HepG2 (cell line): ENCODE results near the gene RASD1.

ENCODE experiments used
- ATF3 ChIP-seq: sonication (generic); formaldehyde crosslinking; IDR thresholded peaks from 2 replicates; pipeline ENCODE4 v1.4.0; 2020; ENCODE audit warnings: missing genetic modification reagents
- DNMT3B ChIP-seq: conservative IDR thresholded peaks from 2 replicates; pipeline ENCODE4 v1.6.1; 2016; ENCODE audit warnings: missing biosample characterization, control low read depth
- E2F1 ChIP-seq: sonication (generic); formaldehyde crosslinking; IDR thresholded peaks from 2 replicates; pipeline ENCODE4 v1.5.0; 2020; ENCODE audit warnings: missing genetic modification reagents
- ETV6 ChIP-seq: sonication (generic); formaldehyde crosslinking; conservative IDR thresholded peaks from 2 replicates; pipeline ENCODE4 v1.4.0; 2020; ENCODE audit warnings: missing genetic modification reagents
- GABPA ChIP-seq, 2 experiments: IDR thresholded peaks; 2 replicates each; pipeline ENCODE4 v1.6.1; 2011 to 2016; ENCODE audit warnings: low read depth in 2 of 2, low read length in 1 of 2, missing biosample characterization in 1 of 2, missing genetic modification characterization in 1 of 2
- HOXA3 ChIP-seq: sonication (generic); formaldehyde crosslinking; IDR thresholded peaks from 2 replicates; pipeline ENCODE4 v1.5.0; 2020; ENCODE audit warnings: missing genetic modification reagents
- TAF1 ChIP-seq: sonication (generic); formaldehyde crosslinking; IDR thresholded peaks from 2 replicates; pipeline ENCODE4 v1.4.0; 2020; ENCODE audit warnings: missing genetic modification reagents
- YY1 ChIP-seq: IDR thresholded peaks from 2 replicates; pipeline ENCODE4 v1.6.1; 2011; ENCODE audit warnings: low read length, low read depth, moderate library complexity, mild to moderate bottlenecking; ENCODE audit not compliant: insufficient read depth, insufficient replicate concordance
- ZSCAN12 ChIP-seq: sonication (generic); formaldehyde crosslinking; IDR thresholded peaks from 2 replicates; pipeline ENCODE4 v1.9.0; 2021; ENCODE audit warnings: mild to moderate bottlenecking, missing genetic modification reagents

GRCh38 chr17:17518951-17519350, 22.8 kb upstream of the RASD1 start:
- no peak for TF ChIP-seq ETV6 (CRISPR knock-in tag)
- no peak for TF ChIP-seq TAF1 (CRISPR knock-in tag)
- TF ChIP-seq ZSCAN12 (CRISPR knock-in tag) = no peak
- no peak for TF ChIP-seq E2F1 (CRISPR knock-in tag)
- TF ChIP-seq HOXA3 (CRISPR knock-in tag) = no peak
- TF ChIP-seq ATF3 (CRISPR knock-in tag) = no peak
- no peak for TF ChIP-seq DNMT3B (CRISPR knock-in tag)
- no peak for TF ChIP-seq YY1
- TF ChIP-seq GABPA (IDR thresholded peaks at IDR 0.05; ENCODE audit: low read depth, low read length) = no peak
- TF ChIP-seq GABPA (CRISPR knock-in tag; IDR thresholded peaks at IDR 0.05; ENCODE audit: low read depth) = no peak
